ENCODE data around the gene GPS1. TPM values are rescaled to one million over a fixed set of nuclear protein-coding genes. Genes with fewer than 3 reads are reported as not detected.
A peak's percentile ranks its signal among the peaks of the same experiment; 100 is the strongest.

The GPS1 gene
- total RNA-seq, 4 donors from 2014 or later, result 62.8 to 76.9 (median 69.5) TPM

DNA sequence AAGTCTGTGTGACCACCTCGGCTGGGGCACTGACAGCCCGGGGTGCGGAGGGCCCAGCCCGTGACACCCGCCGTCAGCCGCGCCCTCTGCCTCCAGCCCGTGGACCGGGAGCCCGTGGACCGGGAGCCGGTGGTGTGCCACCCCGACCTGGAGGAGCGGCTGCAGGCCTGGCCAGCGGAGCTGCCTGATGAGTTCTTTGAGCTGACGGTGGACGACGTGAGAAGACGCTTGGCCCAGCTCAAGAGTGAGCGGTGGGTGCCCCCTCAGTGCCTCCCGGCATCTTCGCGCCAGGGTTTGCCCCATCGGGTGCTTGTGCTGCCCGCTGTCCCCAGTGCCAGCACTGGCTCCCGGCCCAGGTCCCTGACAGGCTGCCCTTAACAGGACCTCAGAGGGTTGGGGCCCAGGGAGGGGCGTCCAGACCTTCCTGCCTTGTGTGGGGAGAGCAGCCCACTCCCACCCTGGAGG is 42.7 kb upstream of the GPS1 start:
- intact Hi-C loops (cut with DNase I), result no loop called here
- no CpG with 5 or more reads among the region's 28 CpGs for WGBS, 2 donors
- no peak for TF ChIP-seq POLR2A (IDR thresholded peaks at IDR 0.05)
- TF ChIP-seq, protein P1, sequence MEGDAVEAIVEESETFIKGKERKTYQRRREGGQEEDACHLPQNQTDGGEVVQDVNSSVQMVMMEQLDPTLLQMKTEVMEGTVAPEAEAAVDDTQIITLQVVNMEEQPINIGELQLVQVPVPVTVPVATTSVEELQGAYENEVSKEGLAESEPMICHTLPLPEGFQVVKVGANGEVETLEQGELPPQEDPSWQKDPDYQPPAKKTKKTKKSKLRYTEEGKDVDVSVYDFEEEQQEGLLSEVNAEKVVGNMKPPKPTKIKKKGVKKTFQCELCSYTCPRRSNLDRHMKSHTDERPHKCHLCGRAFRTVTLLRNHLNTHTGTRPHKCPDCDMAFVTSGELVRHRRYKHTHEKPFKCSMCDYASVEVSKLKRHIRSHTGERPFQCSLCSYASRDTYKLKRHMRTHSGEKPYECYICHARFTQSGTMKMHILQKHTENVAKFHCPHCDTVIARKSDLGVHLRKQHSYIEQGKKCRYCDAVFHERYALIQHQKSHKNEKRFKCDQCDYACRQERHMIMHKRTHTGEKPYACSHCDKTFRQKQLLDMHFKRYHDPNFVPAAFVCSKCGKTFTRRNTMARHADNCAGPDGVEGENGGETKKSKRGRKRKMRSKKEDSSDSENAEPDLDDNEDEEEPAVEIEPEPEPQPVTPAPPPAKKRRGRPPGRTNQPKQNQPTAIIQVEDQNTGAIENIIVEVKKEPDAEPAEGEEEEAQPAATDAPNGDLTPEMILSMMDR (IDR thresholded peaks at IDR 0.05), result no peak

DNA sequence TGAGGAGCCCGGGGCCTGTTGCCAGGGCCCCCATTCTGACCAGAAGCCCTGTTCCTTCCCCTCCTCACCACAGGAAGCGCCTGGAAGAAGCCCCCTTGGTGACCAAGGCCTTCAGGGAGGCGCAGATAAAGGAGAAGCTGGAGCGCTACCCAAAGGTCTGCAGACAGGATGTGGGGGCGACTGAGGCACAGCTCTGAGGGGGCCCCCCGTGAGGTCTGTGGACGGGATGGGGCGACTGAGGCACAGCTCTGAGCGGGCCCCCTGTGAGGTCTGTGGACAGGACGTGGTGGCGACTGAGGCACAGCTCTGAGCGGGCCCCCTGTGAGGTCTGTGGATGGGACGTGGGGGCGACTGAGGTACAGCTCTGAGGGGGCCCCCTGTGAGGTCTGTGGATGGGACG is 42.3 kb upstream of the GPS1 start:
- Histone ChIP-seq H3K9me3 (no peaks in the 10 kb centered on the region), H3K27ac (no peak overlapping the region), H3K4me3 (no peak overlapping the region), H3K36me3 (peaks cover 0 to 35% (median 0%) of the 10 kb centered on the region in 3 donors), H3K4me1 (peaks cover 5 to 48% (median 16%) of the 10 kb centered on the region in 3 donors), H3K27me3 (no peaks in the 10 kb centered on the region)
- intact Hi-C loops (cut with DNase I), result no loop called here
- TF ChIP-seq, protein P1 (IDR thresholded peaks at IDR 0.05), result no peak
- TF ChIP-seq POLR2A (IDR thresholded peaks at IDR 0.05), result no peak
- DNase-seq, result no peak
- whole genome bisulfite sequencing, 2 donors, result 60 to 80% methylated on average over 1 to 7 of the region's 15 CpGs

More for the DNA sequence above, 42.7 kb upstream of the GPS1 start:
- peaks cover 0 to 35% (median 0%) of the 10 kb centered on the region in 3 donors for H3K36me3 ChIP-seq
- no peak overlapping the region for H3K27ac ChIP-seq
- H3K9me3 ChIP-seq, result no peaks in the 10 kb centered on the region
- no peak overlapping the region for H3K4me3 ChIP-seq
- H3K4me1 ChIP-seq, result peaks cover 2 to 48% (median 18%) of the 10 kb centered on the region in 3 donors
- no peaks in the 10 kb centered on the region for H3K27me3 ChIP-seq
- DNase-seq, result no peak

DNA sequence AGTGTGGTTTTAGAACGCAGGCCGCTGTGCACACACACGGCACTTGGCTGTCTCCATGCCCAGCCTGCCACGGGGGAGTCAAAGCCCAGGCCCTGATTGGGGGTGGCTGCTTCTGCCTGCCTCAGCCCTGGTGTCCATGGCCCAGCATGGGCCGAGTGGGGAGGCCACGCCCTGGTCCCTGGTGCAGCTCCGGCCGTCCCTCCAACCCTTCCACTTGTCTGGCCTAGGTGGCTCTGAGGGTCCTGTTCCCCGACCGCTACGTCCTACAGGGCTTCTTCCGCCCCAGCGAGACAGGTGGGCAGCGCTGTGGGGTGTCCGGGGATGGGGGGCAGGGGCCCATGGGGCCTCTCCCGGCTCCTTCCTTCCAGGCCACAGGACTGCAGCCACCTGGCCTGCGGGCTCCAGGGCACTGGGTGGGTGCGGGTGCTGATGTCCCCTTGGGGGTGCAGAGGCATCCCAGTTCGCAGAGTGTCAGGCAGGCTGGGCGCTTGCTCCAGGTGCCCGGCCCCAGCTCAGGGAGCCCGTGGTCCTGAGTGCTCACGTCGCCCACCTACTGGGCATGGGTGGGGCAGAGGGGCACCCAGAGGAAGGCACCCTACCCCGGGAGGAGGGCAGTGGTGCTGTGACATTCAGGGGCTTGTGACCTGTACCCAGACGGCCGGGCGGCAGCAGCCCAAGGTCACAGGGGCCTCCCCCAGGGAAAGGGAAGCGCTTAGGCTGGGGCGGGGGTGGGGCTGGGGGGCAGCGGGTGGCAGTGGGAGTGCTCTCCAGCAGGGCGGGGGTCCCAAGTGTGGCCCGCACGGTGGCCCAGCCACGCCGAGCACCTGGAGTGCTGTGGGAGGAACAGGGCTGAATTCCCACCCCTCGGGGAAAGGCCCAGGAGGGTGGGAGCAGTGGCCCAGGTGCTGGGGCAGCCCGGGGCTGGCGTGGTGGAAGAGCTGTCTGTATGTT is 40.8 kb upstream of the GPS1 start:
- Histone ChIP-seq H3K36me3 (peaks cover 0 to 35% (median 0%) of the 10 kb centered on the region in 3 donors), H3K27ac (no peak overlapping the region), H3K4me3 (no peak overlapping the region), H3K27me3 (no peaks in the 10 kb centered on the region), H3K4me1 (peaks cover 9 to 45% (median 16%) of the 10 kb centered on the region in 3 donors), H3K9me3 (no peaks in the 10 kb centered on the region)
- intact Hi-C loops (cut with DNase I), result no loop called here
- WGBS, 2 donors, result 87 to 91% methylated on average over 4 to 15 of the region's 39 CpGs
- TF ChIP-seq, protein P1 (IDR thresholded peaks at IDR 0.05), result no peak
- TF ChIP-seq POLR2A (IDR thresholded peaks at IDR 0.05), result no peak
- no peak for DNase-seq

DNA sequence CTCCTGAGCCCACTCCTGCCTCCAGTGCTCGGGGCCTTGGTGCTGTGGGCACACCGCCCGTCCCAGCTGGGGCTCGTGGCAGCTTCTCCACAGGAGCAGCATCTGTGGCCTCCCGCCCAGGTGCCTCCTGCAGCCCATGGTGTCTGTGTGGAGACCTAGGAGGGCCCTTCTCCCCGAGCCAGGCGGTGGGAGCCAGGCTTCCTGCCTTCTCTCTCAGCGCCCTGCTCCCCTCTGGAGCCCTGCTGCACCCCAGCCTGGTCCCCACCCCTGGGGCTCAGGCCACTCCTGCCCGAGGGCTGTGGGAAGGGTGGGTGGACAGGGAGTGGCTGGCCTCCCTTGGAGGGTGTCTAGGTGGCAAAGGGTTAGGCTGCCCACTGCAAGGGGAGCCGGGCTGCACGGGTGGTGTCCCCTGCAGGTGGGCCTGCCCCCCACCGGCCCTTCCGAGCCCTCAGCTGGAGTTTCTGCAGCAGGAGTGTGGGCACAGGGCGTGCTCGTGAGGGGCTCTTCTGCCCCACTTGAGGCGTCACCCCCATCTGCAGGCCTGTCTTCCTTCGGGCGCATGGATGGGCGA is 40.0 kb upstream of the GPS1 start:
- peaks cover 0 to 35% (median 0%) of the 10 kb centered on the region in 3 donors for H3K36me3 ChIP-seq
- DNase-seq, result no peak
- TF ChIP-seq POLR2A (IDR thresholded peaks at IDR 0.05), result no peak
- TF ChIP-seq, protein P1 (IDR thresholded peaks at IDR 0.05), result no peak
- no peak overlapping the region for H3K27ac ChIP-seq
- no peaks in the 10 kb centered on the region for H3K9me3 ChIP-seq
- WGBS, 2 donors, result 81% methylated on average over 3 of the region's 19 CpGs; no CpG with 5 or more reads in 1 of the 2 donors
- intact Hi-C loops (cut with DNase I), result no loop called here
- no peaks in the 10 kb centered on the region for H3K27me3 ChIP-seq
- no peak overlapping the region for H3K4me3 ChIP-seq
- H3K4me1 ChIP-seq, result peaks cover 7 to 37% (median 9%) of the 10 kb centered on the region in 3 donors

DNA sequence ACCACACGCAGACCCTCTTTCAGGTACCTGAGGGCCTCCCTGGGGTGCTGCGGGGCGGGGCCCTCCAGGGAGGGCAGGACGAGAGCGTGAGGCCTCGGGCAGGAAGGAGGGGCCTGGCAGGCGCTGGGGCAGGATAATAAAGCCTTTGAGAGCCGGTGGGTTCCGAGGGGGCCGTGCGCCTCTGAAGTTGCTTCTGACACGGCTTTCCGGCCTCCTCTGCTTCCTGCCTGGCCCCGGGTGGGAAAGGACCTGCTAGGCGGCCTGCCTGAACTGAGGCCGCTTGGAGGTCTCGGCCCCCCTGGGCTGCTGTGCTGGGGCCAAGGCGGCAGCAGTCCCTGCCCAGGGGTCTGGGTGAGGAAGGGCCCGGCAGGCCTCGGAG is 39.4 kb upstream of the GPS1 start:
- Histone ChIP-seq H3K4me3 (no peak overlapping the region), H3K27ac (peak overlapping the region in 2 of 4 donors; percentile 34 to 61), H3K27me3 (no peaks in the 10 kb centered on the region), H3K9me3 (no peaks in the 10 kb centered on the region), H3K4me1 (peaks cover 6 to 35% (median 9%) of the 10 kb centered on the region in 3 donors), H3K36me3 (peaks cover 0 to 36% (median 0%) of the 10 kb centered on the region in 3 donors)
- TF ChIP-seq POLR2A (IDR thresholded peaks at IDR 0.05), result no peak
- TF ChIP-seq, protein P1 (IDR thresholded peaks at IDR 0.05), result no peak
- DNase-seq, result no peak
- WGBS, 2 donors, result 85% methylated on average over 4 of the region's 20 CpGs; no CpG with 5 or more reads in 1 of the 2 donors
- intact Hi-C loops (cut with DNase I), result no loop called here

Data from esophagus squamous epithelium (tissue), 5 donors.